OCI-M2 (cell line): ENCODE results near the gene RASGRF2.
"Not testable (repeated sequence)": the region's sequence is repeated elsewhere in the genome, so short reads cannot be mapped to it uniquely, and the experiment has no call there.

ENCODE experiments used
- DNase-seq: peaks from one replicate; lab custom pipeline; 2025; ENCODE audit not compliant: unreplicated experiment; lab: John Stamatoyannopoulos, UW

RASGRF2 gene

DNA sequence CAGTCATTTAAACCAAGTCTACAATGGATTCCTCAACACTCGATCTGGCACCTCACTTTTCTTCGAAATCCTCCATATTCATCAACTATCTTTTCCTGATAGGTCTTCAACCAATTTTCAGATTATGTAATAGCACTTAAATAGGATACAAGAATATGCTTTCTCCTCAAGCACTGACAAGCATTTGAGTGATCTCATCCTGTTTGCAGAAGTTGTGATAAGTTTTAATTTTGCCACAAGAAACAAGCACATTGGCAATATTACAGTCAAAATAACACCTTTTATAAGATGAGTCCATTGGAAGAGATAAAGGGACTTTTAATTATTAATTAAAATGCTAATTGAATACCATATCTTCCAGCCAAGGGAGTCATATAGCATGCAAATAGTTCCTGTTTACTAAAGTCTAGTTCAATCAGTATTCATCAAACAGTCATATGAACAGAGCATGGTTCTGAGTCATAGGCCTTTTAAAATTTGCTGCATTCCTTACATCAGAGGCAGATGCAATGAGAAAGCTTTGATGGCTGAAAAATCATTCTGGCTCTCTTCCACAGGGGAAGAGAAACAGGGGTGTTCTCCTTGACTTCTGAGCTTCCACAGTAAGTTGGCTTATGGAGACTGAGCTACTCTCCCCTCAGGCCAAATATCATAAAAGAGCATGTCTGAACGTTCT lies 308.5 kb downstream of the RASGRF2 start:
- DNase-seq = no peak

DNA sequence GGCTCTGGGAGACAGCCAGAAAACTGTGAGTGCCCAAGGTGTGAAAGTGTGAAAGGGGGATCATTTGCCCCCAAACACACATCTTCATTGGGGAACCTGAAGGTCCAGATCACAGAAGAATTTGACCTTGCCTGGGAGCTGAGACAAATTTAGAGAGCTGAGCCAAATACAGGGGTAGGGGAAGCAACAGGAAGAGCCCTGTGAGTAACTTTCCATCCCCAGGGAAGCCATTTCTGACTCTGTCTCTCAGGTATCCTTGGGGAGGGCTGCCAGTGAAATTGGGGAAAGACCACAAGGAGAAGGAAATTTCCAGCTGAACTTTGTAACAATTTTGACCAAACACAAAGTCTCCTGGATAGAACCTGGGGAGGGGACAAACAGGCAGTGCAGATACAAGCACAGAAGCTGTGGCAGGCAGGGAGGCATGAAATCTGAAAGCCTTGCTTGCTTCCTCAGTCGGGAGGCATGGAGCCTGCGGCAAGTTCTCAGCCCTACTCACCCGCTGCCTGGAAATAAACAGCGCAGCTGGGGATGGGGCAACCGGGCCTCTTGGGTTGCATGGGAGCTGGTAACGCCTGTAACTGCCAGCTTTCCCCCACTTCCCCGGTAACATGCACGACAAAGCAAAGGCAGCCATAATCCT lies 309.7 kb downstream of the RASGRF2 start:
- DNase-seq = no peak

DNA sequence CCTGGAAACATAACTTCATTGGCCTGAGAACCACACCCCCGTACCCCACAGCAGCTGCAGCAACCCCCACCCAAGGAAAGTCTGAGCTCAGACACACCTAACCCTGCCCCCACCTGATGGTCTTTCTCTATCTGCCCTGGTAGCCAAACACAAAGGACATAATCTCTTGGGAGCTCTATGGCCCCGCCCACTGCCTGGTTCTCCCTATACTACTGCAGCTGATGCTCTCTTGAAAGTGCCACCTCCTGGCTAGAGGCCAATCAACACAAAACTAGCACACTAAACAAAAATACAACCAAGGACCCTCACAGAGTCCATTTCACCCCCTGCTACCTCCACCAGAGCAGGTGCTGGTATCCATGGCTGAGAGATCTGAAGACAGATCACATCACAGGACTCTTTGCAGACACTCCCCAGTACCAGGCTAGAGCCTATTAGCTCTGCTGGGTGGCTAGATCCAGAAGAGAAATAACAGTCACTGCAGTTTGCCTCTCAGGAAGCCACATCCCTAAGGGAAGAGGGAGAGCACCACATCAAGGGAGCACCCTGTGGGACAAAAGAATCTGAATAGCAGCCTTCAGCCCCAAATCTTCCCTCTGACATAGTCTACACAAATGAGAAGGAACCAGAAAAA lies 310.3 kb downstream of the RASGRF2 start:
- DNase-seq = not testable (repeated sequence)
